ENCODE results near the gene CEP192.

Gene CEP192

DNA sequence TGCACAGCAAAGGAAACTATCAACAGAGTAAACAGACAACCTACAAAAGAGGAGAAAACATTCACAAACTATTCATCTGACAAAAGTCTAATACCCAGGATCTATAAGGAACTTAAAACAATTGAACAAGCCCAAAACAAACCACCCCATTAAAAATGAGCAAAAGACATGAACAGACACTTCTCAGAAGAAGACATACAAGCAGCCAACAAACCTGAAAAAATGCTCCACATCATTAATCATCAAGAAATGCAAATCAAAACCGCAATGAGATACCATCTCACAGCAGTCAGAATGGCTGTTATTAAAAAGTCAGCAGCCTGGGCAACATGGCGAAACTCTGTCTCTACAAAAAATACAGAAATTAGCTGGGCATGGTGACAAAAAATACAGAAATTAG, 117.2 kb downstream of the CEP192 start:
- Histone ChIP-seq H3K36me3 (peaks cover 68 to 95% (median 87%) of the 10 kb centered on the region in 11 experiments), H4K20me1 (no peaks in the 10 kb centered on the region), H3K9me3 (replicated peaks in 1 of 11) (peaks cover 0 to 44% (median 24%) of the 10 kb centered on the region in 11 experiments; a peak in 18 of 22 replicates), H3K4me1 (no peaks in the 10 kb centered on the region), H3K9ac (no peak overlapping the region), H3K4me3 (no peak overlapping the region), H3K4me2 (no peak overlapping the region), H3K27me3 (no peaks in the 10 kb centered on the region), H3K27ac (no peak overlapping the region)
- no peak for TF ChIP-seq Cebpa-rat (IDR thresholded peaks at IDR 0.05)

DNA sequence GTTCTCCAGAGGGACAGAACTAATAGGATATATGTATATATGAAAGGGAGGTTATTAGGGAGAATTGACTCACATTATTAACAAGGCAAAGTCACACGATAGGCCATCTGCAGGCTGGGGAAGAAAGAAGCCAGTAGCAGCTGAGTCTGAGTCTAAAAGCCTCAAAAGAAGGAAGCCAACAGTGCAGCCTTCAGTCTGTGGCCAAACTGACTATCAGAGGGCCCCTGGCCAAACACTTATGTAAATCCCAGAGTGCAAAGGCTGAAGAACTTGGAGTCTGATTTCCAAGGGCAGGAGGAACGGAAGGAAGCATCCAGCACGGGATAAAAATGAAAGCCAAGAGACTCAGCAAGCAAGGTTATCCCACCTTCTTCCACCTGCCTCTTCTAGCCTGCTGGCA, 119.4 kb downstream of the CEP192 start:
- TF ChIP-seq Cebpa-rat (IDR thresholded peaks at IDR 0.05) = no peak
- Histone ChIP-seq H3K36me3 (peaks cover 63 to 94% (median 83%) of the 10 kb centered on the region in 11 experiments), H3K4me2 (no peak overlapping the region), H3K4me3 (no peak overlapping the region), H4K20me1 (no peaks in the 10 kb centered on the region), H3K27me3 (no peaks in the 10 kb centered on the region), H3K9ac (no peak overlapping the region), H3K4me1 (no peaks in the 10 kb centered on the region), H3K9me3 (replicated peaks in 1 of 11) (peaks cover 0 to 39% (median 24%) of the 10 kb centered on the region in 11 experiments; a peak in 18 of 22 replicates), H3K27ac (no peak overlapping the region)

DNA sequence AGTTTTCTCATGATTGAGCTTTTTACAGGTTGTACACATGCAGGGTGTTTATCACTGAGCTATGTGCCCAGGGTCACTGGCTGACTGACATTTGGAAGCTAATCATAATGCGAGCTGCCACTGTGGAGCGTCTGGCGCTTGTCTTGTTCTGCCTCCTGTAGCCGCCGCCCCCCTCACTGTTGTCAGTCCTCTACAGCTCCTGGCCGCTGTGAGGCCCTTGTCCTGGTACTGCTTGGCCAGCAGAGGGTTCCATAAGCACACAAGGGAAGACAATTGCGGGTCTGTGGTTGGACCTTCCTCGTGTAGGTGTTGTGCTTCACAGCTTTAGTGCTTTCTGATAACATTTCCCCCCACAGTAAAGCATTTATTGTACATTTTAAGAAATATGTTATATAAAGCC, 121.8 kb downstream of the CEP192 start:
- TF ChIP-seq Cebpa-rat (IDR thresholded peaks at IDR 0.05) = no peak
- Histone ChIP-seq H3K36me3 (peaks cover 61 to 94% (median 82%) of the 10 kb centered on the region in 11 experiments), H4K20me1 (no peaks in the 10 kb centered on the region), H3K9me3 (replicated peaks in 1 of 11) (peaks cover 0 to 16% (median 7%) of the 10 kb centered on the region in 11 experiments; a peak in 13 of 22 replicates), H3K4me3 (no peak overlapping the region), H3K4me2 (no peak overlapping the region), H3K9ac (no peak overlapping the region), H3K27me3 (no peaks in the 10 kb centered on the region), H3K27ac (no peak overlapping the region), H3K4me1 (no peaks in the 10 kb centered on the region)

DNA sequence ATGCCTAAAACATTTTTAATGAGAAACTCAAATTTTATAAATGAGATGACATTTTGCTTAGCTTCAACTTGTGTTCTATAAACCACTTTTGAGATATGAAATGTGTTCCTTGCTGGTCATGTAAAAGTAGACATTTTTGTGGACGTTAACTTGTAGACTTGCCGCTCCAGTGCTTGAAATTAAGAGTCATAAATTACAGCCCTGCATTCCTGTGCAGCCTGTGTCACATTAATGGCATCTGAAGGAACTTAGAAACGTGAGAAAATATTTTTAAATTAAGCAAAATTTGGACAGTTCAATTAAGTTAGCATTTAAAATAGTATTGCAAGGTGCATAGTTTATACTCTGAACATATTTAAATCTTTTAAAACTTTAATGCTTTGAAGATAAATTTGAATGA, 129.1 kb downstream of the CEP192 start:
- TF ChIP-seq Cebpa-rat (IDR thresholded peaks at IDR 0.05) = no peak
- peaks cover 9 to 51% (median 45%) of the 10 kb centered on the region in 10 experiments for H3K4me1 ChIP-seq
- no peak overlapping the region for H3K4me3 ChIP-seq
- H3K9ac ChIP-seq = no peak overlapping the region
- no peaks in the 10 kb centered on the region for H3K27me3 ChIP-seq
- H3K36me3 ChIP-seq = peaks cover 42 to 80% (median 50%) of the 10 kb centered on the region in 11 experiments
- no peak overlapping the region; a peak in 1 of 22 replicates for H3K4me2 ChIP-seq
- no peaks in the 10 kb centered on the region for H4K20me1 ChIP-seq
- no peak overlapping the region for H3K27ac ChIP-seq
- no peaks in the 10 kb centered on the region for H3K9me3 ChIP-seq (replicated peaks in 1 of 11)

DNA sequence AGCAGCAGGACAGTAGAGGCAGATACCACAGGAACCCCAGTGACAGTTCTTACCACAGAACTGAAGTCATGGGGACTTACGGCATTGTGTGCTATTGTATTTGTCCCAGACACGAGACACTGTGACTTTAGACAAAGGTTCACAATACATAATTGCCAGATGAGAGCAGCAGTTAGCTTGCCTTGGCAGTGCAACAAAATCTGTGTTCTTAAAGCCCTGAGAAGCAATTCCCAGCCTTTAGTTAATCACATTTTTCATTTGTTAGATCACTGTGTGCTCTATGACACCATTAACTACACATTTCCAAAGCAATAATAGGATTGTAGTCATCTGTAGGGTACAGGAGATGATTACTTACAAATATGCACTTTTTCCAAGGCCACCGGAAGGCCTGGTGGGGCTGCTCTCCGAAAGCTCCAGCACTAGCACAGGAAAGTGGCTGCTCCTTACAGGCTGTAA, 129.8 kb downstream of the CEP192 start:
- Histone ChIP-seq H3K4me3 (no peak overlapping the region), H3K4me1 (peaks cover 9 to 55% (median 48%) of the 10 kb centered on the region in 10 experiments), H3K9me3 (replicated peaks in 1 of 11) (no peaks in the 10 kb centered on the region), H3K27ac (peak overlapping the region in 4 of 11 experiments; percentile 4 to 39 (median 30); a peak in 5 of 22 replicates), H4K20me1 (no peaks in the 10 kb centered on the region), H3K9ac (no peak overlapping the region; a peak in 1 of 22 replicates), H3K27me3 (no peaks in the 10 kb centered on the region), H3K4me2 (peak overlapping the region in 9 of 11 experiments; percentile 43 to 89 (median 78); a peak in 15 of 22 replicates), H3K36me3 (peaks cover 34 to 80% (median 43%) of the 10 kb centered on the region in 11 experiments)
- TF ChIP-seq Cebpa-rat (IDR thresholded peaks at IDR 0.05) = no peak

DNA sequence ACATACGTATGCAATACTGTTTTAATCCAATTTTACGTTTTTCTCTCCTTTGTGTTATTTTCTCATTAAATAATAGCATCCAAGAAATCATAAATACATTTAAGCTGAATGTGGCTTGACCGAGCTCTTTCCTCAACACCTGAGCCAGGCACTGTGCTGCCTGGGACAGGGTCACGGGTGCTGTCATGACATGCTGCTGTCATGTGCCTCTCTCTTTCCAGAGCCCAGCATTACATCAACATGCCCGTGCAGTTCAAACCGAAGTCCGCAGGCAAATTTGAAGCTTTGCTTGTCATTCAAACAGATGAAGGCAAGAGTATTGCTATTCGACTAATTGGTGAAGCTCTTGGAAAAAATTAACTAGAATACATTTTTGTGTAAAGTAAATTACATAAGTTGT, 133.2 kb downstream of the CEP192 start:
- H3K27me3 ChIP-seq = no peaks in the 10 kb centered on the region
- H3K36me3 ChIP-seq = peaks cover 9 to 80% (median 36%) of the 10 kb centered on the region in 11 experiments; a peak in 21 of 22 replicates
- 0 out of 22 replicates have a peak, but pooled peaks cover 0 to 5% (median 0%) of the 10 kb centered on the region in 11 experiments for H3K9me3 ChIP-seq (replicated peaks in 1 of 11)
- H3K9ac ChIP-seq = no peak overlapping the region
- H3K4me1 ChIP-seq = peaks cover 9 to 55% (median 51%) of the 10 kb centered on the region in 10 experiments
- peak overlapping the region in 5 of 11 experiments; percentile 40 to 83 (median 64); a peak in 6 of 22 replicates for H3K4me2 ChIP-seq
- no peaks in the 10 kb centered on the region for H4K20me1 ChIP-seq
- H3K27ac ChIP-seq = no peak overlapping the region
- no peak for TF ChIP-seq Cebpa-rat (IDR thresholded peaks at IDR 0.05)
- H3K4me3 ChIP-seq = no peak overlapping the region

DNA sequence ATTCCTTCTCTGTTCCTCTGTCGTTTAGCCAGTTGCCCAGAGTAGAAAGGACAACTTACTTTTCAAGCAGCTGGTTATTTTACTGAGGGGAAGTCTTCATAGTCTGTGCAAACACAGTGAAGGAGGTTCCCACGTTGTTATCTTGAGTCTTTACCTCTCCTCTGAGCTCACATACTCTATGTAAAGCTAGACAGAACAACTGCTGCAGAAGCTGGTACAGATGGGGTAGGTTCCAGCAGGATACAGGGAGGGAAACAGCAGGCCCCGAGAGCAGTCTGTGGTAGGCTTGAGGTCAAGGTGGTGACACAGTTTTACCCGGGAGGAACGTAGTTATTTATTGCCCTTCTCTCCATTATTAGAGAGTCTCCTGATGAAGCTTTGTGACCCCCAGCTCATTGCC, 134.0 kb downstream of the CEP192 start:
- Histone ChIP-seq H3K4me1 (peaks cover 9 to 57% (median 52%) of the 10 kb centered on the region in 10 experiments), H3K9me3 (replicated peaks in 1 of 11) (0 out of 22 replicates have a peak, but pooled peaks cover 0 to 5% (median 0%) of the 10 kb centered on the region in 11 experiments), H3K4me2 (peak overlapping the region in 7 of 11 experiments; percentile 11 to 81 (median 51); a peak in 14 of 22 replicates), H3K4me3 (no peak overlapping the region), H4K20me1 (no peaks in the 10 kb centered on the region), H3K27ac (peak overlapping the region in 1 of 11 experiments; percentile 8; a peak in 1 of 22 replicates), H3K36me3 (peaks cover 10 to 79% (median 34%) of the 10 kb centered on the region in 11 experiments; a peak in 20 of 22 replicates), H3K9ac (peak overlapping the region in 1 of 11 experiments; percentile 21; a peak in 1 of 22 replicates), H3K27me3 (no peaks in the 10 kb centered on the region)
- TF ChIP-seq Cebpa-rat (IDR thresholded peaks at IDR 0.05) = no peak

DNA sequence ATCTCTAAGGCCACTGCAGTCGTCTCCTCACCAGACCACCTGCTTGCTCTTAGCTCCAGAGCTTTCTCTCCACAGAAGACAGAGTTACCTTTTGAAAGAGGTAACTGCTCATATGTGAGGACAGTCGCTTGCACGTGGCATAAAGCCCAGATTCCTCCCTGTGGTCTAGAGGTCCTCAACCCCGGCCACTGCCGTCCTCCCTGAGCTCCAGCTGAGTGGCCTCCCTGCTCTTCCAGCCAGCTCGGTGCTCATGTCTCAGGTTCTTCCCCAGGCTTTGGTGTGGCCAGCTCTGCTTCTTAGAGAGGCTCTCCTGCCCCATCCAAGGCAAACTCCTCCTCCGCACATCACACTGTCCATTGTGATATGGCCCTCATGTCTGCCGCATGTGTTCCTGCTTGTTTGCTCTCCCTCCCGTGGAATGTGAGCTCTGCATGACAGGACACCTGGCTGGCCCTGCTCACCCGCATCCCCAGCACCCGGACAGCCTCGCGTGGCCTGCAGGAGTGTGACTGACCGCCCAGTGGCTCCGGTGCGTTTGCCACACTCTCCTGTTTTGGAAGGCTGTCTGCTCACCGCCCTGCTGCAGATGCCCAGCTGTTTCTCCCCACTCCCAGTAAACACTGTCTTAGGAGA, 135.9 kb downstream of the CEP192 start:
- Histone ChIP-seq H3K4me3 (no peak overlapping the region), H3K36me3 (peaks cover 10 to 70% (median 32%) of the 10 kb centered on the region in 11 experiments; a peak in 19 of 22 replicates), H3K27me3 (no peaks in the 10 kb centered on the region), H3K27ac (no peak overlapping the region), H3K4me2 (no peak overlapping the region), H3K9me3 (replicated peaks in 1 of 11) (0 out of 22 replicates have a peak, but pooled peaks cover 0 to 5% (median 0%) of the 10 kb centered on the region in 11 experiments), H4K20me1 (no peaks in the 10 kb centered on the region), H3K4me1 (peaks cover 5 to 60% (median 55%) of the 10 kb centered on the region in 10 experiments), H3K9ac (no peak overlapping the region)
- TF ChIP-seq Cebpa-rat (IDR thresholded peaks at IDR 0.05) = no peak

DNA sequence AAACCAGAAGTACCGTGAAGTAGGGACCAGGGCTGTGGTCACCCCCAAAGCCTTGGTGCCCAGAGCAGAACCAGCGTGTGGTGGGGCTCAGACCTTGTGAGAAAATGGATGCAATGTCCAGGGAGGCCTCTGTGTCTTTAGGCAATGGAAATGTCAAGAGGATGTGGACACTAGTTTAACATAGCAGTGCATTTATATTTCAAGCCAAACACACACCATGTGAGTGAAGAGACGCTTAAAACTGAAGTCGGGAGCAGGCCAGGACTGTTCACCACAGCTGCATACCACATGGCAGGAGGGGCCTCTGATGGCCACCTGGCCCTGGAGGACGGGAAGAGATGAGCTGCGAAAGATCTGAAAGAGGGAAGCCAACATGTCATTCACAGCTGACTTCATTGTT, 140.1 kb downstream of the CEP192 start:
- Histone ChIP-seq H3K4me2 (peak overlapping the region in 8 of 11 experiments; percentile 20 to 57 (median 51); a peak in 14 of 22 replicates), H3K9ac (no peak overlapping the region), H3K4me3 (no peak overlapping the region), H4K20me1 (0 out of 22 replicates have a peak, but pooled peaks cover 0 to 8% (median 0%) of the 10 kb centered on the region in 11 experiments), H3K9me3 (replicated peaks in 1 of 11) (peaks cover 0 to 26% (median 16%) of the 10 kb centered on the region in 11 experiments; a peak in 18 of 22 replicates), H3K4me1 (peaks cover 0 to 33% (median 27%) of the 10 kb centered on the region in 10 experiments; a peak in 16 of 20 replicates), H3K36me3 (peaks cover 4 to 42% (median 25%) of the 10 kb centered on the region in 11 experiments; a peak in 17 of 22 replicates), H3K27me3 (peaks cover 7 to 15% (median 11%) of the 10 kb centered on the region in 11 experiments; a peak in 21 of 22 replicates), H3K27ac (peak overlapping the region in 1 of 11 experiments; percentile 11; a peak in 1 of 22 replicates)
- TF ChIP-seq Cebpa-rat (IDR thresholded peaks at IDR 0.05) = no peak

Measured in BLaER1 treated with 17β-estradiol and CSF1 and Interleukin-3, amounts not matched to agents 10 nM and 100 nM (cell line).